Liver (tissue), 9 donors: ENCODE measurements around the gene GATA2. TPM values are rescaled to one million over a fixed set of nuclear protein-coding genes. Genes with fewer than 3 reads are reported as not detected.

Experiments used
- DNase-seq: peaks from one replicate; pipeline ENCODE4 v3.0.0-alpha.2; 2017; ENCODE audit warnings: low spot score
- H3K27ac ChIP-seq, 2 donors: one replicate each; pipeline ENCODE4 v1.7.0; 2013; ENCODE audit warnings: inconsistent platforms in 2 of 2, low read length in 2 of 2, control low read depth in 1 of 2, low read depth in 1 of 2, mild to moderate bottlenecking in 1 of 2
- H3K27me3 ChIP-seq, 4 donors: one replicate each; pipeline versions ENCODE4 v1.6.1 to v1.7.0; 2013; ENCODE audit warnings: low read length in 3 of 4, inconsistent platforms in 1 of 4, mild to moderate bottlenecking in 1 of 4, moderate library complexity in 1 of 4; ENCODE audit not compliant: control insufficient read depth in 4 of 4, insufficient read depth in 4 of 4
- H3K36me3 ChIP-seq, 4 donors: one replicate each; pipeline versions ENCODE4 v1.6.1 to v1.7.0; 2013; ENCODE audit warnings: low read length in 3 of 4, mild to moderate bottlenecking in 3 of 4, low read depth in 1 of 4, moderate library complexity in 1 of 4; ENCODE audit not compliant: control insufficient read depth in 4 of 4, insufficient read depth in 3 of 4
- H3K4me1 ChIP-seq, 4 donors: one replicate each; pipeline versions ENCODE4 v1.6.1 to v1.7.0; 2013; ENCODE audit warnings: low read length in 3 of 4, mild to moderate bottlenecking in 3 of 4, moderate library complexity in 1 of 4; ENCODE audit not compliant: control insufficient read depth in 4 of 4, insufficient read depth in 4 of 4
- H3K4me3 ChIP-seq, 3 donors: one replicate each; pipeline versions ENCODE4 v1.6.1 to v1.7.0; 2013; ENCODE audit warnings: low read length in 3 of 3, control low read depth in 1 of 3, low read depth in 1 of 3, mild to moderate bottlenecking in 1 of 3
- H3K9ac ChIP-seq, 2 donors: one replicate each; pipeline ENCODE4 v1.7.0; 2013; ENCODE audit warnings: low read length in 2 of 2, mild to moderate bottlenecking in 2 of 2, moderate library complexity in 2 of 2, control low read depth in 1 of 2, low read depth in 1 of 2
- H3K9me3 ChIP-seq, 4 donors: one replicate each; pipeline versions ENCODE4 v1.6.1 to v1.7.0; 2013; ENCODE audit warnings: low read length in 3 of 4; ENCODE audit not compliant: control insufficient read depth in 4 of 4
- ATF3 ChIP-seq: IDR thresholded peaks from 2 replicates; pipeline ENCODE4 v1.6.1; 2016; ENCODE audit warnings: antibody characterized with exemption
- GABPA ChIP-seq, 2 donors: IDR thresholded peaks in 1 of 2; conservative IDR thresholded peaks in 1 of 2; 2 replicates each; pipeline ENCODE4 v1.6.1; 2016; ENCODE audit warnings: antibody characterized with exemption in 2 of 2, mild to moderate bottlenecking in 1 of 2, moderate library complexity in 1 of 2
- HNF4A ChIP-seq, 2 donors: conservative IDR thresholded peaks; 2 replicates each; pipeline ENCODE4 v1.6.1; 2016; ENCODE audit warnings: antibody characterized with exemption in 2 of 2, mild to moderate bottlenecking in 2 of 2
- JUND ChIP-seq, 2 donors: IDR thresholded peaks; 2 replicates each; pipeline ENCODE4 v1.6.1; 2016; ENCODE audit warnings: antibody characterized with exemption in 2 of 2
- NR2F2 ChIP-seq: IDR thresholded peaks from 2 replicates; pipeline ENCODE4 v1.6.1; 2016; ENCODE audit warnings: antibody characterized with exemption
- RAD21 ChIP-seq, 2 donors: IDR thresholded peaks; 2 replicates each; pipeline ENCODE4 v1.6.1; 2016; ENCODE audit warnings: antibody characterized with exemption in 2 of 2, mild to moderate bottlenecking in 2 of 2
- RXRA ChIP-seq, 2 donors: IDR thresholded peaks; 2 replicates each; pipeline ENCODE4 v1.6.1; 2017 to 2018; ENCODE audit warnings: antibody characterized with exemption in 2 of 2, mild to moderate bottlenecking in 1 of 2
- TAF1 ChIP-seq: conservative IDR thresholded peaks from 2 replicates; pipeline ENCODE4 v1.6.1; 2016; ENCODE audit warnings: antibody characterized with exemption, mild to moderate bottlenecking
- YY1 ChIP-seq: IDR thresholded peaks from 2 replicates; pipeline ENCODE4 v1.6.1; 2016; ENCODE audit warnings: antibody characterized with exemption, mild to moderate bottlenecking
- WGBS: extraction: QIAGEN DNeasy Blood & Tissue Kit; methylation state at CpG from one replicate; pipeline ENCODE4 v1.1.7; 2013; 5-methylcytosine and 5-hydroxymethylcytosine counted together
- polyA plus RNA-seq, 2 donors: library from polyadenylated mRNA; stranded (reverse) in 1 of 2; unstranded in 1 of 2; fragments of 200-250 nt in 1 of 2; fragments of >200 nt in 1 of 2; fragmentation: Nextera tagmentation in 1 of 2; extraction: Ambion mirVana in 1 of 2; gene quantifications; one replicate each; pipeline versions ENCODE4 v1.2.1 to v1.2.3, GENCODE V29; 2013 to 2015
- total RNA-seq, 2 donors: library from RNA; depleted of rRNA; stranded (reverse); fragments of >200 nt; gene quantifications; one replicate each; pipeline ENCODE4 v1.2.3, GENCODE V29; 2014
- TF ChIP-seq, protein P1 (sequence below): IDR thresholded peaks from 2 replicates; pipeline ENCODE4 v1.6.1; 2016; ENCODE audit warnings: antibody characterized with exemption, mild to moderate bottlenecking
- TF ChIP-seq, protein P2 (sequence below): fragments of 150-350 bp; IDR thresholded peaks from 2 replicates; pipeline ENCODE4 v1.5.1; 2017; ENCODE audit warnings: improper control_type of control experiment, low read depth, low read length; ENCODE audit not compliant: missing input control
- donor health status: healthy.
- donor health status: healthy.
- donor health status: healthy.
- donor health status: healthy.
- donor health status: healthy.

Gene GATA2
- total and polyA plus RNA-seq, 4 donors: 0.25 to 2.8 (median 0.54) TPM

DNA sequence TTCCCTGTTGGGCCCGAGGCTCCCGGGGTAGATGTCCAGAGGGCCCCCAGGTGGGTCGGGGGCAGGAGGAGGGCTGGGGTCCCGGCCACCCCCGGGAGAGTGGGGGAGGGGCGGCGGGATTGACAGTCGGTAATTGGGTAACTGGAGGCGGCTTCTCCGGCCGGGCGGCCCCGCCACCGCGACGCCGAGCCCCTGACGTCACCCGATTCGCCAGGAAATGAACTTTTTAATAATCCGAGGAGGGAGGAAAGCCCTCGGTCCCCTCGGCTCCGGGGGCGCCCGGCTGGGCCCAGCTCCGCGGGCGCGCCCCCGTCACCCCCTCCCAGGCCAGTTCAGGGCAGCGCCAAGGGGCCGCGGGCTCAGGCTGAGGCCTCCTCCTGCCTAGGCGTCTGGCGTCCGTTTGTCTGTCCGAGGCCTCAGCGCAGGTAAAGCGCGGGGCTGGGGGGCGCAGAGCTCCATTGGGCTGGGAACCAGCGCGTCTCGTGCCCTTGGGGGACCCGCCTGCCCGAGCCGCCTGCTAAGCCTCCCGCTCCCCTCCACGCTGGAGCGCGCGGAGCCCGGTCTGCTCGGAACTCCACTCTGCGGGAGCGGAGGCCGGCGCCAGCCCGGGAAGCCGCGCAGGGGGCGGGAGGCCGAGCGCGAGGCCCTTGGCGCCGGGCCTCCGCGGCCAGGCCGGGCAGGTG is 3.9 kb downstream of the GATA2 start:
- H3K27ac ChIP-seq: no peak overlapping the region
- H3K9ac ChIP-seq: no peak overlapping the region
- H3K36me3 ChIP-seq: no peaks in the 10 kb centered on the region
- H3K4me3 ChIP-seq: peak overlapping the region in 2 of 3 donors; percentile 33 to 50
- H3K4me1 ChIP-seq: peaks cover 27 to 49% (median 41%) of the 10 kb centered on the region in 4 donors
- WGBS: 1% methylated on average over 71 of the region's 71 CpGs
- H3K9me3 ChIP-seq: no peaks in the 10 kb centered on the region
- H3K27me3 ChIP-seq: peaks cover 6 to 19% (median 16%) of the 10 kb centered on the region in 4 donors
- no peak for DNase-seq
- no peak for TF ChIP-seq HNF4A (conservative IDR thresholded peaks at IDR 0.05)
- TF ChIP-seq ATF3: no peak
- no peak for TF ChIP-seq NR2F2
- TF ChIP-seq, protein P1, sequence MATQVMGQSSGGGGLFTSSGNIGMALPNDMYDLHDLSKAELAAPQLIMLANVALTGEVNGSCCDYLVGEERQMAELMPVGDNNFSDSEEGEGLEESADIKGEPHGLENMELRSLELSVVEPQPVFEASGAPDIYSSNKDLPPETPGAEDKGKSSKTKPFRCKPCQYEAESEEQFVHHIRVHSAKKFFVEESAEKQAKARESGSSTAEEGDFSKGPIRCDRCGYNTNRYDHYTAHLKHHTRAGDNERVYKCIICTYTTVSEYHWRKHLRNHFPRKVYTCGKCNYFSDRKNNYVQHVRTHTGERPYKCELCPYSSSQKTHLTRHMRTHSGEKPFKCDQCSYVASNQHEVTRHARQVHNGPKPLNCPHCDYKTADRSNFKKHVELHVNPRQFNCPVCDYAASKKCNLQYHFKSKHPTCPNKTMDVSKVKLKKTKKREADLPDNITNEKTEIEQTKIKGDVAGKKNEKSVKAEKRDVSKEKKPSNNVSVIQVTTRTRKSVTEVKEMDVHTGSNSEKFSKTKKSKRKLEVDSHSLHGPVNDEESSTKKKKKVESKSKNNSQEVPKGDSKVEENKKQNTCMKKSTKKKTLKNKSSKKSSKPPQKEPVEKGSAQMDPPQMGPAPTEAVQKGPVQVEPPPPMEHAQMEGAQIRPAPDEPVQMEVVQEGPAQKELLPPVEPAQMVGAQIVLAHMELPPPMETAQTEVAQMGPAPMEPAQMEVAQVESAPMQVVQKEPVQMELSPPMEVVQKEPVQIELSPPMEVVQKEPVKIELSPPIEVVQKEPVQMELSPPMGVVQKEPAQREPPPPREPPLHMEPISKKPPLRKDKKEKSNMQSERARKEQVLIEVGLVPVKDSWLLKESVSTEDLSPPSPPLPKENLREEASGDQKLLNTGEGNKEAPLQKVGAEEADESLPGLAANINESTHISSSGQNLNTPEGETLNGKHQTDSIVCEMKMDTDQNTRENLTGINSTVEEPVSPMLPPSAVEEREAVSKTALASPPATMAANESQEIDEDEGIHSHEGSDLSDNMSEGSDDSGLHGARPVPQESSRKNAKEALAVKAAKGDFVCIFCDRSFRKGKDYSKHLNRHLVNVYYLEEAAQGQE: no peak

- Histone ChIP-seq H3K9ac (no peak overlapping the region), H3K27me3 (peaks cover 5 to 20% (median 13%) of the 10 kb centered on the region in 4 donors), H3K36me3 (no peaks in the 10 kb centered on the region), H3K27ac (no peak overlapping the region), H3K4me1 (peaks cover 27 to 49% (median 41%) of the 10 kb centered on the region in 4 donors), H3K9me3 (no peaks in the 10 kb centered on the region), H3K4me3 (peak overlapping the region in 1 of 3 donors; percentile 50)
- TF ChIP-seq, protein P2, sequence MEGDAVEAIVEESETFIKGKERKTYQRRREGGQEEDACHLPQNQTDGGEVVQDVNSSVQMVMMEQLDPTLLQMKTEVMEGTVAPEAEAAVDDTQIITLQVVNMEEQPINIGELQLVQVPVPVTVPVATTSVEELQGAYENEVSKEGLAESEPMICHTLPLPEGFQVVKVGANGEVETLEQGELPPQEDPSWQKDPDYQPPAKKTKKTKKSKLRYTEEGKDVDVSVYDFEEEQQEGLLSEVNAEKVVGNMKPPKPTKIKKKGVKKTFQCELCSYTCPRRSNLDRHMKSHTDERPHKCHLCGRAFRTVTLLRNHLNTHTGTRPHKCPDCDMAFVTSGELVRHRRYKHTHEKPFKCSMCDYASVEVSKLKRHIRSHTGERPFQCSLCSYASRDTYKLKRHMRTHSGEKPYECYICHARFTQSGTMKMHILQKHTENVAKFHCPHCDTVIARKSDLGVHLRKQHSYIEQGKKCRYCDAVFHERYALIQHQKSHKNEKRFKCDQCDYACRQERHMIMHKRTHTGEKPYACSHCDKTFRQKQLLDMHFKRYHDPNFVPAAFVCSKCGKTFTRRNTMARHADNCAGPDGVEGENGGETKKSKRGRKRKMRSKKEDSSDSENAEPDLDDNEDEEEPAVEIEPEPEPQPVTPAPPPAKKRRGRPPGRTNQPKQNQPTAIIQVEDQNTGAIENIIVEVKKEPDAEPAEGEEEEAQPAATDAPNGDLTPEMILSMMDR: no peak
- no peak for TF ChIP-seq RAD21 (IDR thresholded peaks at IDR 0.05)
- no peak for TF ChIP-seq ATF3
- no peak for TF ChIP-seq YY1
- no peak for TF ChIP-seq TAF1
- TF ChIP-seq HNF4A (conservative IDR thresholded peaks at IDR 0.05): no peak
- TF ChIP-seq JUND (IDR thresholded peaks at IDR 0.05): no peak
- TF ChIP-seq NR2F2: no peak
- TF ChIP-seq GABPA (IDR thresholded peaks at IDR 0.05 in 1 of 2, conservative IDR thresholded peaks at IDR 0.05 in 1 of 2): no peak
- TF ChIP-seq, protein P1: no peak
- TF ChIP-seq RXRA (IDR thresholded peaks at IDR 0.05): no peak
- no peak for DNase-seq
- WGBS: 4% methylated on average over 21 of the region's 21 CpGs
Observed at GRCh38 chr3:128488636-128488990, 4.4 kb downstream of the GATA2 start.
